Activated CD8-positive, alpha-beta memory T cell treated with anti-CD3 and anti-CD28 coated beads for 48 hours (primary cell): ENCODE data around the gene ZNF281.
"Not testable (repeated sequence)": the region's sequence is repeated elsewhere in the genome, so short reads cannot be mapped to it uniquely, and the experiment has no call there.

Source experiments
- DNase-seq, 3 experiments: peaks; one replicate each; pipeline ENCODE4 v3.0.0-alpha.2; 2020; ENCODE audit warnings: low read depth in 2 of 3, low spot score in 2 of 3

ZNF281 gene

DNA sequence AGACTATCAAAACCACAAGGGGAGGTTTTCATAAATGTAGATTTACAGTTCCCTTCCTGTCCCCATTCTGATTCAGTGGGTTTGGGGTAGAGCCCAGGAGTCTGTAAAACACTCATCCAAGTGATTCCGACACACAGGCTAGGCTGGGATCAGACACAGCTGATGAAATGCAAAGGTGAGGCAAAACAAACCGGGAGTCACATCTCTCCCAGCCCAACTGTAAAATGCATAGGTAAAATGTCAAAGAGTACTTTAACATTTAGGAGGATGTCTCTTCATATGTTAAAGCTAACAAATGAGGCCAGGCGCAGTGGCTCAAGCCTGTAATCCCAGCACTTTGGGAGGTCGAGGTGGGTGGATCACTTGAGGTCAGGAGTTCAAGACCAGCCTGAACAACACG, 45.0 kb downstream of the ZNF281 start:
- DNase-seq: no peak

DNA sequence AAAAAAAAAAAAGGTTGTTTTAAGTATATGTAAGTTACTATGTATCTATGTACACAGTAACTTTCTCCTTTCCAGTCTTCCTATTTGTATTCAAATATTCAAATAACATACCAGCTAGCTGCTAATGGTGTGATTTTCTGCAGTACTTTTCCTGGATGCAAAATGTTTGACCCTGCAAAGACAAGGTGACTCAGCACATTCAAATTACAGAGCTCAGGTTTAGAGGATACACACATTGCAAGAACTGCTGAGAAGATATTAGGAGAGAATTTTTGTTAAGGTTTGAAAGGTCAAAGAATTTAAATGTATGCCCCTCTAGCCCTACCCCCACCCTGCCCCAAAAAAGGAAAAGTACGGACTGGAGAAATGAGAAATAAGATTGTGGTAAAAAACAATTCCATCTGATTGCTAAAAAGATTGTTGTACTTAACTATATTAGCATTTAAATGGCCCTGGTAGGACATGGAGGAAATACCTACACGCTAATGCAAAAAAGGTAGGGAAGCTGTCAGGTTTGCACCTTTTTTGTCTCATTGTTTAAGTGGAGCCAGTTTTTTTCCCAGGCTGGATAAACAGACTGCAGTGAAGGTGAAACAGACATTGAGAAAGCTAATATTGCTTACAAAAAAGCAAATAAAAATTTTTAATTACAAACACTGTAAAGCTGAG, 45.6 kb downstream of the ZNF281 start:
- DNase-seq: no peak

DNA sequence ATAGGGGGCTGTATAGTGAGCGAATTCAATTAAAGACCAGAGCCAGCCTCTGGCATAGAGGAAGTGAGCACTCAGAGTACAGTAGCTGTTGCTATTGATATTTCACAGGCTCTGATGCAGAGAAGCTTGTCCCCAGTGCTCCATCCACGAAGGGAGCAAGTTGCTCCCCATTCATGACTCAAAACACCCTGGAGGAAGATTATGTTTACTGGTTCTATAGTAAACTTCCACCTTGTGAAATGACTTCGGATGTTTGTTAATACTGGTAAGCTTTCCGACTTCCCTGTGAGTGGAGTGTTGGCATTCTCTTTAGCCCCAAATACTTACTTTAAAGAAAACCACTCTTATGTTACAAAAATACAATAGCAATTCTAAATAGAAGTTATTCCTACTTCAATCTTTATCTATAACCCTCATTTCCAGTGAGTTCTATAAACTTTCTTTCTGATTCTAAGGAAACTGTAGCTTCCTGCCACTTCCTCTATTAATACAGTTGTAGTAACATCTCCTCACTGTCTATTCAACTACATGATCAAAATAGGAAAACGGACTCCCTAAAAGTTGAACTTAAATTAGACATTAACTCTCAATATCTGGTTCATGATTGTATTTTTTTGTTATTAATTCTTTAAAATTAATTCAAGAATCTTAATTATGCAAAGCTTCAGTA, 46.4 kb downstream of the ZNF281 start:
- no peak for DNase-seq

- DNase-seq: no peak
Observed at GRCh38 chr1:200362421-200362820, 47.4 kb downstream of the ZNF281 start.

GRCh38 chr1:200359610-200360163, 50.1 kb downstream of the ZNF281 start:
- DNase-seq: no peak

DNA sequence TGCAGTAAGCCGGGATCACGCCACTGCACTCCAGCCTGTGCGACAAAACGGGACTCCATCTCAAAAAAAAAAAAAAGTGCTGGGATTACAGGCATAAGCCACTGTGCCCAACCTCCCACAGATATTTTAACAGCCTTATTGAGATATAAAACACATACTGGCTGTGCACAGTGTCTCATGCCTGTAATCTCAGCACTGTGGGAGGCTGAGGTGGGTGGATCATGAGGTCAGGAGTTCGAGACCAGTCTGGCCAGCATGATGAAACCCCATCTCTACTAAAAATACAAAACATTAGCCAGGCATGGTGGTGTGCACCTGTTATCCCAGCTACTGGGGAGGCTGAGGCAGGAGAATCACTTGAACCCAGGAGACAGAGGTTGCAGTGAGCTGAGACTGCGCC, 51.9 kb downstream of the ZNF281 start:
- DNase-seq: not testable (repeated sequence)

GRCh38 chr1:200355801-200356200, 54.0 kb downstream of the ZNF281 start:
- DNase-seq: no peak
